ENCODE measurements around the gene TMEM63A.

GRCh38 chr1:225930566-225930965 lies 48.4 kb upstream of the TMEM63A start:
- TF ChIP-seq CTCF (IDR thresholded peaks at IDR 0.05 in 8 of 11, conservative IDR thresholded peaks at IDR 0.05 in 3 of 11) (no peak), POLR2A (IDR thresholded peaks at IDR 0.05) (no peak), POLR2AphosphoS5 (IDR thresholded peaks at IDR 0.05) (no peak)

Data from spleen (tissue), 7 donors.